ENCODE data around the gene HAS3.

DNA sequence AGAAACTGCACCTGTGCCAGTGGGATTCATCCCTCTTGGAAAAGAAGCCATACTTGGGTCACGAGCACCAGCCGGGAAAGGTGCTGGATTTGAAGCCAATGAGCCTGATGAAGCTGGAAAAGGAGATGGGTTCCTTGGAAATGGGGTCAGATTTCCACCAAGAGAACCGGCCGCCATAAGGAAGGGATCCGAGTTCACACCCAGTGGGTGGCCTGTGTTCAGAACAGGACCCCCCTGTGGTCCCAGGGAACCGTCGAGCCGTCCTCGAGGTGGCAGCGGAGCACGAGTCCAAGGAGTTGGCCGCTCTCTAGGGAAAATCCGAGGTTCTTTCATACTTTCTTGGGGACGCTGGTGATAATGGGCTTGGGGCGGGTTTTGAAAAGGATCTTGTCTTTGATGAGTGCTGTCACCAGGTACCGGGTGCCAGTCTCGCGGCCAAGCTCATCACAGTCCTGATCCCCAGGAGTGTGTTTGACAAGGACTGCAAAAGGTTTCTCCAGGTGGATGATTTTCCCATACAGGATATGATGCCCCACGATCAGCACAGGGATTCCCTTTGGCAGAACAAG is 14.7 kb downstream of the HAS3 start:
- TF ChIP-seq, protein P1, sequence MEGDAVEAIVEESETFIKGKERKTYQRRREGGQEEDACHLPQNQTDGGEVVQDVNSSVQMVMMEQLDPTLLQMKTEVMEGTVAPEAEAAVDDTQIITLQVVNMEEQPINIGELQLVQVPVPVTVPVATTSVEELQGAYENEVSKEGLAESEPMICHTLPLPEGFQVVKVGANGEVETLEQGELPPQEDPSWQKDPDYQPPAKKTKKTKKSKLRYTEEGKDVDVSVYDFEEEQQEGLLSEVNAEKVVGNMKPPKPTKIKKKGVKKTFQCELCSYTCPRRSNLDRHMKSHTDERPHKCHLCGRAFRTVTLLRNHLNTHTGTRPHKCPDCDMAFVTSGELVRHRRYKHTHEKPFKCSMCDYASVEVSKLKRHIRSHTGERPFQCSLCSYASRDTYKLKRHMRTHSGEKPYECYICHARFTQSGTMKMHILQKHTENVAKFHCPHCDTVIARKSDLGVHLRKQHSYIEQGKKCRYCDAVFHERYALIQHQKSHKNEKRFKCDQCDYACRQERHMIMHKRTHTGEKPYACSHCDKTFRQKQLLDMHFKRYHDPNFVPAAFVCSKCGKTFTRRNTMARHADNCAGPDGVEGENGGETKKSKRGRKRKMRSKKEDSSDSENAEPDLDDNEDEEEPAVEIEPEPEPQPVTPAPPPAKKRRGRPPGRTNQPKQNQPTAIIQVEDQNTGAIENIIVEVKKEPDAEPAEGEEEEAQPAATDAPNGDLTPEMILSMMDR (IDR thresholded peaks at IDR 0.05) = no peak
- no peak for TF ChIP-seq EP300 (IDR thresholded peaks at IDR 0.05)
